ENCODE results near the gene PHACTR4. TPM values are rescaled to one million over a fixed set of nuclear protein-coding genes. Genes with fewer than 3 reads are reported as not detected.

Gene PHACTR4
- total and polyA plus RNA-seq, 2 of the 4 experiments (the other 2 are of a cell fraction) = 7.5 to 15.0 TPM

DNA sequence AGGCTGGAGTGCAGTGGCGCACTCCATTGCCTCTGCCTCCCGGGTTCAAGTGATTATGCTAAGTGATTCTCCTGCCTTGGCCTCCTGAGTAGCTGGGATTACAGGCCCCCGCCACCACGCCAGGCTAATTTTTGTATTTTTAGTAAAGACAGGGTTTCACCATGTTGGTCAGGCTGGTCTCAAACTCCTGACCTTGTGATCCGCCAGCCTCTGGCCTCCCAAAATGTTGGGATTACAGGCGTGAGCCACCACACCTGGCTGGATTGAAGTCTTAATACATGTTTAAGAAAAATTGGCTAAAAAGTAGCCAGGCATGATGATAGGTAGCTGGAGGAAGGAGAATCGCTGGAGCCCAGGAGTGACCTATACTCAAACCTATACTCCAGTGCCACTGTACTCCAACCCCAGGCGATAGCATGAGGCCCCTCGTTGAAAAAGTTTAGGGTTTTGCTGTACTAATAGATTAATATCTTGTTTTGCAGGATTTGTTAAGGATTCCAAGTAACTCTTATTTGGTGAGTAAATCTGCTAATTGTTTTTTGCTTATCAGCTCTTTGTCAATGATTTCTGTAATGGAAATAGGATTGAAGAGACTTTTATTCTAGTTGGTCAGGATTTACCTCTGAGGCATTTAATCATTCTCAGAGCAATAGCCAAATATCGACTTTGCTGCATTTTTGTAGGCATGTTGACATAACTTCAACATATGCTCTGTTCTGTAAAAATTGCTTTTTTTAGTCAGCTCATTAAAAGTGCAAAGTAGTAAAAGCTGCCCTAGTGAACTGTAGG lies 138.3 kb downstream of the PHACTR4 start:
- H3K4me3 ChIP-seq (ENCODE audit: insufficient read depth, low read depth, low read length) = peak overlapping the region; percentile 88
- H3K9me3 ChIP-seq (ENCODE audit: control insufficient read depth, insufficient read depth, low read length) = no peaks in the 10 kb centered on the region
- WGBS, 2 experiments (ENCODE audit: extremely low coverage in 2 of 2, insufficient read length in 1 of 2) = 7% methylated on average over 2 of the region's 10 CpGs; no CpG with 5 or more reads in 1 of the 2 experiments
- ATAC-seq (ENCODE audit: low read depth) = no peak
- no peak overlapping the region for H2AFZ ChIP-seq (replicated peaks; ENCODE audit: low read length, poor library complexity)
- ChIA-PET POLR2A (ENCODE audit: unreplicated experiment) (interaction anchor here (0.6 to 1.0 kb wide), 4 partner anchors 74 to 265 kb away, joined by 3 to 10 read pairs (median 4); no protein-coding TSS in a partner anchor), CTCF (interaction anchor here (0.8 kb wide), 1 partner anchor 9 kb away, joined by 5 read pairs; no protein-coding TSS in a partner anchor)
- peak overlapping the region; percentile 97 for H3K4me2 ChIP-seq (ENCODE audit: low read depth, low read length)
- TF ChIP-seq MXI1 (IDR thresholded peaks at IDR 0.05; ENCODE audit: borderline replicate concordance, low read depth, low read length) (no peak), CHD1 (IDR thresholded peaks at IDR 0.05; ENCODE audit: low read depth, low read length) (peak; percentile 81), POLR2A (IDR thresholded peaks at IDR 0.05; ENCODE audit: low read depth, low read length) (peak; percentile 27; the same call in 1 of the 2 replicates), RAD21 (IDR thresholded peaks at IDR 0.05; ENCODE audit: low read length) (no peak), MAZ (IDR thresholded peaks at IDR 0.05; ENCODE audit: borderline replicate concordance, low read depth, low read length) (no peak), RFX5 (IDR thresholded peaks at IDR 0.05; ENCODE audit: low read depth, low read length) (no peak), RCOR1 (IDR thresholded peaks at IDR 0.05; ENCODE audit: insufficient replicate concordance, low read length) (no peak)
- TF ChIP-seq, protein P1, sequence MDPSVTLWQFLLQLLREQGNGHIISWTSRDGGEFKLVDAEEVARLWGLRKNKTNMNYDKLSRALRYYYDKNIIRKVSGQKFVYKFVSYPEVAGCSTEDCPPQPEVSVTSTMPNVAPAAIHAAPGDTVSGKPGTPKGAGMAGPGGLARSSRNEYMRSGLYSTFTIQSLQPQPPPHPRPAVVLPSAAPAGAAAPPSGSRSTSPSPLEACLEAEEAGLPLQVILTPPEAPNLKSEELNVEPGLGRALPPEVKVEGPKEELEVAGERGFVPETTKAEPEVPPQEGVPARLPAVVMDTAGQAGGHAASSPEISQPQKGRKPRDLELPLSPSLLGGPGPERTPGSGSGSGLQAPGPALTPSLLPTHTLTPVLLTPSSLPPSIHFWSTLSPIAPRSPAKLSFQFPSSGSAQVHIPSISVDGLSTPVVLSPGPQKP (IDR thresholded peaks at IDR 0.05; ENCODE audit: borderline replicate concordance, low read depth, low read length) = no peak
- TF ChIP-seq, protein P2, sequence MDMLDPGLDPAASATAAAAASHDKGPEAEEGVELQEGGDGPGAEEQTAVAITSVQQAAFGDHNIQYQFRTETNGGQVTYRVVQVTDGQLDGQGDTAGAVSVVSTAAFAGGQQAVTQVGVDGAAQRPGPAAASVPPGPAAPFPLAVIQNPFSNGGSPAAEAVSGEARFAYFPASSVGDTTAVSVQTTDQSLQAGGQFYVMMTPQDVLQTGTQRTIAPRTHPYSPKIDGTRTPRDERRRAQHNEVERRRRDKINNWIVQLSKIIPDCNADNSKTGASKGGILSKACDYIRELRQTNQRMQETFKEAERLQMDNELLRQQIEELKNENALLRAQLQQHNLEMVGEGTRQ (IDR thresholded peaks at IDR 0.05; ENCODE audit: low read depth, low read length) = no peak
- TF ChIP-seq, protein P3, sequence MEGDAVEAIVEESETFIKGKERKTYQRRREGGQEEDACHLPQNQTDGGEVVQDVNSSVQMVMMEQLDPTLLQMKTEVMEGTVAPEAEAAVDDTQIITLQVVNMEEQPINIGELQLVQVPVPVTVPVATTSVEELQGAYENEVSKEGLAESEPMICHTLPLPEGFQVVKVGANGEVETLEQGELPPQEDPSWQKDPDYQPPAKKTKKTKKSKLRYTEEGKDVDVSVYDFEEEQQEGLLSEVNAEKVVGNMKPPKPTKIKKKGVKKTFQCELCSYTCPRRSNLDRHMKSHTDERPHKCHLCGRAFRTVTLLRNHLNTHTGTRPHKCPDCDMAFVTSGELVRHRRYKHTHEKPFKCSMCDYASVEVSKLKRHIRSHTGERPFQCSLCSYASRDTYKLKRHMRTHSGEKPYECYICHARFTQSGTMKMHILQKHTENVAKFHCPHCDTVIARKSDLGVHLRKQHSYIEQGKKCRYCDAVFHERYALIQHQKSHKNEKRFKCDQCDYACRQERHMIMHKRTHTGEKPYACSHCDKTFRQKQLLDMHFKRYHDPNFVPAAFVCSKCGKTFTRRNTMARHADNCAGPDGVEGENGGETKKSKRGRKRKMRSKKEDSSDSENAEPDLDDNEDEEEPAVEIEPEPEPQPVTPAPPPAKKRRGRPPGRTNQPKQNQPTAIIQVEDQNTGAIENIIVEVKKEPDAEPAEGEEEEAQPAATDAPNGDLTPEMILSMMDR (conservative IDR thresholded peaks at IDR 0.05; ENCODE audit: low read depth, low read length) = no peak
- no peaks in the 10 kb centered on the region for H3K27me3 ChIP-seq (ENCODE audit: control insufficient read depth, insufficient read depth, low read length)
- peak overlapping the region; percentile 84 for H3K18ac ChIP-seq (ENCODE audit: low read depth, low read length)
- no peak overlapping the region for H2BK15ac ChIP-seq (ENCODE audit: low read depth, low read length)
- DNase-seq = no peak
- peak overlapping the region; percentile 98 for H3K14ac ChIP-seq (replicated peaks; ENCODE audit: low read depth, low read length)
- peaks cover 14% of the 10 kb centered on the region for H3K9me1 ChIP-seq (ENCODE audit: insufficient read depth, low read length)
- peak overlapping the region; percentile 95 for H3K23ac ChIP-seq (ENCODE audit: low read depth, low read length)
- peak overlapping the region; percentile 81 for H4K91ac ChIP-seq (ENCODE audit: insufficient read depth, low read depth, low read length)
- no peak overlapping the region for H2BK120ac ChIP-seq (ENCODE audit: low read depth, low read length)
- no peak overlapping the region for H2BK20ac ChIP-seq (ENCODE audit: low read depth, low read length)
- peak overlapping the region; percentile 69 for H3K9ac ChIP-seq (ENCODE audit: low read depth, low read length)
- intact Hi-C loops (cut with micrococcal nuclease) (loop anchor here (5.0 kb wide), 1 partner anchor 101 kb away; no protein-coding TSS in a partner anchor), dilution Hi-C loops (cut with HindIII; ENCODE audit: low sequenced_read_pairs, unreplicated experiment) (no loop called here), in situ Hi-C loops (cut with MboI; ENCODE audit: low sequenced_read_pairs) (no loop called here)
- H4K5ac ChIP-seq (ENCODE audit: low read depth, low read length) = peak overlapping the region; percentile 70; the same call in 1 of the 2 replicates
- H3K79me1 ChIP-seq (ENCODE audit: low read depth in 1 of 2, low read length in 2 of 2) = peaks cover 17 to 38% of the 10 kb centered on the region in 2 experiments
- H2AK5ac ChIP-seq (ENCODE audit: low read depth, low read length) = 0 out of 2 replicates have a peak overlapping the region, but pooled peaks have one; percentile 62
- peak overlapping the region; percentile 80 to 93 for H4K8ac ChIP-seq (ENCODE audit: low read depth in 2 of 2, low read length in 2 of 2)
- peak overlapping the region; percentile 76 for H2AK9ac ChIP-seq (replicated peaks; ENCODE audit: low read depth, low read length, poor library complexity)
- peak overlapping the region; percentile 79 for H2BK5ac ChIP-seq (ENCODE audit: low read depth, low read length, poor library complexity, severe bottlenecking)
- peak overlapping the region; percentile 88 for H3K4ac ChIP-seq (ENCODE audit: low read depth, low read length)
- peaks cover 13% of the 10 kb centered on the region for H3K4me1 ChIP-seq (ENCODE audit: control insufficient read depth, insufficient read depth, low read length)
- peaks cover 65% of the 10 kb centered on the region for H4K20me1 ChIP-seq (ENCODE audit: insufficient read depth, low read length)
- no TSS peak for BruUV-seq (replicated peaks)
- peak overlapping the region; percentile 99 for H3K56ac ChIP-seq (ENCODE audit: extremely low read depth, insufficient read depth, low read length)
- peak overlapping the region; percentile 94 for H3K27ac ChIP-seq (ENCODE audit: insufficient read depth, low read length)
- peaks cover 46% of the 10 kb centered on the region for H3K36me3 ChIP-seq (ENCODE audit: control insufficient read depth, insufficient read depth, low read length)
